ENCODE results near the gene LRRC47. TPM values are rescaled to one million over a fixed set of nuclear protein-coding genes. Genes with fewer than 3 reads are reported as not detected.

The LRRC47 gene
- total and polyA plus RNA-seq, 3 experiments from 2014 or later: 36.9 to 50.5 (median 42.6) TPM

DNA sequence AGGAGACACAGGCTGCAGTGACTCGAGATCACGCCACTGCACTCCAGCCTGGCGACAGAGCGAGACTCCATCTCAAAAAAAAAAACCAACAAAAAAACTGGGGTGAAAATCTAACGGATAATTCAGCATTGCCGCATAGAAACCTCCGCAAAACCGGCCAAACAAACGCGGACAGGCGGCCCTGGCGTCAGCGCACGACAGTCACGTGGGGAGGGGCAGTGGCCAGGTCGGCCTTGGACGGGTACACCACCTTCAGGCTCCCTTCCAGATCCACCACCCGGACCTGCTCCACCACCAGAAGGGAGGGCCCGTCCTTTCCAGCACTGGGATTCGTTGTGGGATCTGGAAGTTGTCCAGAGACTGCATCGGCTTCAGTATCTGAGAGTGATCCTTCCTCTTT is 15.4 kb downstream of the LRRC47 start:
- CTCF ChIA-PET: no interaction called here
- Histone ChIP-seq H3K9me3 (ENCODE audit: low read length) (no peaks in the 10 kb centered on the region), H3K27me3 (ENCODE audit: insufficient read depth, low read length, poor library complexity, severe bottlenecking) (no peaks in the 10 kb centered on the region), H3K27ac (ENCODE audit: low read depth, low read length) (no peak overlapping the region), H3K4me1 (ENCODE audit: insufficient read depth, low read length) (no peaks in the 10 kb centered on the region), H3K4me3 (ENCODE audit: low read length) (no peak overlapping the region), H3K36me3 (ENCODE audit: insufficient read depth, low read length) (peaks cover 32% of the 10 kb centered on the region)
- H3K9me3 Mint-ChIP-seq: no peaks in the 10 kb centered on the region
- no peak overlapping the region for H3K27ac Mint-ChIP-seq
- no peak overlapping the region for H3K4me3 Mint-ChIP-seq
- peaks cover 0 to 1% (median under 1%) of the 10 kb centered on the region in 3 donors for H3K4me1 Mint-ChIP-seq
- no peak for DNase-seq
- peaks cover 7 to 73% (median 13%) of the 10 kb centered on the region in 3 donors for H3K36me3 Mint-ChIP-seq
- H3K27me3 Mint-ChIP-seq: no peaks in the 10 kb centered on the region
- POLR2A ChIA-PET: no interaction called here

DNA sequence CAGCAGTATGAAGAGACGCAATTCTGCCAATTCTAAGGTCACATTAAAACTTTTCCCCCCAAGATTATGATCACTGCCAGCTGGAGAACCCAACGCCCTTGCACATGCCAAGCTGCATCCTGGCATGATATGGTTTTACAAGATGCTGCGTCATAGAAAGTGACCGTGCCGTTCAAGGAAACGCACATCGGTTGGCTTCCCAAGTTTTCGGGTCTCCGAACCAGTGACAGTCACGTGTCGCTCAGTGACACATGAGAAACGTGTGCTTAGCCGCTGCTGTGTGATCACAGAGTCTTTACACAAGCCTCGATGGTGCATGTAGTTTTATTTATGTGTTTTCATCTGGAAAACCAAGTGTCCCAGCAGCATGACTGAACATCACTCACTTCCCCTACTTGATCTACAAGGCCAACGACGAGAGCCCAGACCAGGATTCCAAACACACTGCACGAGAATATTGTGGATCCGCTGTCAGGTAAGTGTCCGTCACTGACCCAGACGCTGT is 16.3 kb downstream of the LRRC47 start:
- no peak for DNase-seq
- CTCF ChIA-PET: no interaction called here
- Histone ChIP-seq H3K4me3 (ENCODE audit: low read length) (no peak overlapping the region), H3K36me3 (ENCODE audit: insufficient read depth, low read length) (peaks cover 24% of the 10 kb centered on the region), H3K9me3 (ENCODE audit: low read length) (no peaks in the 10 kb centered on the region), H3K27me3 (ENCODE audit: insufficient read depth, low read length, poor library complexity, severe bottlenecking) (no peaks in the 10 kb centered on the region), H3K4me1 (ENCODE audit: insufficient read depth, low read length) (no peaks in the 10 kb centered on the region), H3K27ac (ENCODE audit: low read depth, low read length) (no peak overlapping the region)
- Mint-ChIP-seq H3K4me1 (peaks cover 0 to 8% (median 3%) of the 10 kb centered on the region in 3 donors), H3K27me3 (no peaks in the 10 kb centered on the region), H3K36me3 (peaks cover 7 to 63% (median 10%) of the 10 kb centered on the region in 3 donors), H3K27ac (peak overlapping the region in 1 of 8 donors; percentile 39), H3K9me3 (no peaks in the 10 kb centered on the region), H3K4me3 (no peak overlapping the region)
- POLR2A ChIA-PET: no interaction called here

DNA sequence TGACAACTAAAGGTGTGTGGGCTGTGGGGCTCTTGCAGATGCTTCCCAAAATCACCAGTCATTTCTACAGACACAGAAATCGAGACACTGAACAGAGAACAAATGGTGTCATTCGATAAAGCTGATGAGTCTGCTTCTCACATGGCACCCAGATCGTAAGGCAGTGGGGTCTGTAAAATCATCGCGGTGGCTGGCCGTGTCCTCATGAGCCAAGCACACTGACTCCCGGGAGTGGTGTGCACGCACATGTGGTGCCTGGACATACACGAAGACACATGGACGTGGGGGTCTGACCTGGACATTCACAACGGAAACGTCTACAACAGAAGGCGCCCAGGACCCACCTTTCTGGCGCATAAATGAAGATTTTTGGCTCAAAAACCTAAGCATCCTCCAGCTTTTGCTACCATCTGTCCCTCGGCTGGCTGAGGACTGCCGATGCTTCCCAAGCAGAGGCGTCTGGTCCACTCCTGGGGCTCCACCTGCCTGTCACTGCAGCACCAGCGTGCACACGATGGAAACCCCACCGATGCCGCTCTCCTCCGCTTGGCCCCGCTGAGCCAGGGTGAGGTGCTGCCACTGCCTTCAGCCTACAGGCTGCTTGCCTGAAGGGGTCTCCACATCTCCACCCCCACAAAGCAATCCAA is 16.9 kb downstream of the LRRC47 start:
- no peaks in the 10 kb centered on the region for H3K27me3 Mint-ChIP-seq
- ChIA-PET POLR2A (no interaction called here), CTCF (no interaction called here)
- Histone ChIP-seq H3K4me1 (ENCODE audit: insufficient read depth, low read length) (no peaks in the 10 kb centered on the region), H3K36me3 (ENCODE audit: insufficient read depth, low read length) (peaks cover 24% of the 10 kb centered on the region), H3K27ac (ENCODE audit: low read depth, low read length) (no peak overlapping the region), H3K4me3 (ENCODE audit: low read length) (no peak overlapping the region), H3K9me3 (ENCODE audit: low read length) (no peaks in the 10 kb centered on the region), H3K27me3 (ENCODE audit: insufficient read depth, low read length, poor library complexity, severe bottlenecking) (no peaks in the 10 kb centered on the region)
- H3K4me3 Mint-ChIP-seq: no peak overlapping the region
- H3K27ac Mint-ChIP-seq: no peak overlapping the region
- DNase-seq: no peak
- H3K9me3 Mint-ChIP-seq: no peaks in the 10 kb centered on the region
- H3K4me1 Mint-ChIP-seq: peaks cover 0 to 8% (median 3%) of the 10 kb centered on the region in 3 donors
- peaks cover 7 to 58% (median 10%) of the 10 kb centered on the region in 3 donors for H3K36me3 Mint-ChIP-seq

GRCh38 chr1:3778590-3779264 is 17.6 kb downstream of the LRRC47 start:
- Mint-ChIP-seq H3K4me1 (peaks cover 0 to 8% (median 3%) of the 10 kb centered on the region in 3 donors), H3K9me3 (no peaks in the 10 kb centered on the region), H3K27ac (no peak overlapping the region), H3K4me3 (no peak overlapping the region), H3K36me3 (peaks cover 7 to 51% (median 10%) of the 10 kb centered on the region in 3 donors), H3K27me3 (no peaks in the 10 kb centered on the region)
- Histone ChIP-seq H3K36me3 (ENCODE audit: insufficient read depth, low read length) (peaks cover 18% of the 10 kb centered on the region), H3K27ac (ENCODE audit: low read depth, low read length) (no peak overlapping the region), H3K4me3 (ENCODE audit: low read length) (no peak overlapping the region), H3K27me3 (ENCODE audit: insufficient read depth, low read length, poor library complexity, severe bottlenecking) (no peaks in the 10 kb centered on the region), H3K9me3 (ENCODE audit: low read length) (no peaks in the 10 kb centered on the region), H3K4me1 (ENCODE audit: insufficient read depth, low read length) (no peaks in the 10 kb centered on the region)
- ChIA-PET POLR2A (no interaction called here), CTCF (no interaction called here)
- no peak for DNase-seq

DNA sequence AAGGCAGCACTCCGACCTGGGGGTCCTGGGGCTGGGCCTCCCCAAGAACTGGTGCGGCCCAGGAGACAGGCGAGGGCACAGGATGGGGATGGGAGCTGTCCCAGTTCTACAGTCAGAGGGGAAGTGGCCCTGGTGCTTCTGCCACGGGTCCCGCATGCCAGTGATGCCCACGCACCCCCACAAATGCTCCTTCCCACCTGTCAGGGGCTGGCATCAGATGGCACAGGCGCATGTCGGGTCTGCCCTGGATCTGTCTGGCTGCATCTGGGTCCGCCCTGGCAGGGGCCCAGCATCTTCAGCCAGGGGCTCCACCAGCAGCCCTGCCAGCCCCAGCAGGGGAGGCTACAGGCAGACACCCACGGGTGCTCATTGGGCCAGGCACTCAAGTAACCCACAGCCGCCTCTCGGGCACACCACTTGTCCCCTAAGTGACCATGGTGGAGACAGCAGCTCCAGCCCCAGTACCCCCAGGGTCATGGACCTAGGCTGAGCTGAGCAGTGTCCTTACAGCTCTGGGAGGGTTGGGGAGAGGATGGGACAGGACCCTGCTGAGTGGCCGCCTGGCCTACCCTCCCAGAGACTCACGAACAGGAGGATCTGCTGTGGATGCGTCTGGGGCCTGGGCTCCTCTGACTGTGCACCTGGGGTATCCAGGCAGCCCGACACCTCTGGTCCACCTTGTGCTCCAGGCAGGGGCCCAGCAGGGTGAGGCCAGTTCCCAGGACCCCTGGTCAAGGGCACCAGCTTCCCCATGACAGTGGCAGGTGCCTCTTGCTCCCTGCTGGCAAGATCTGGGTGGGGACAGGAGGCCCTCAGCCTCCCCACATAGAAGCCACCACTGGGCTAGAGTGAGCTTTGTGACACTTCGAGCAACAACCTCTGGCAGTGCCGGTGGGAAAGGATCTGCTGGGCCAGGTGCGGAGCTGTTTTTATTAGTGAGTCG is 18.4 kb downstream of the LRRC47 start:
- Mint-ChIP-seq H3K27ac (no peak overlapping the region), H3K9me3 (no peaks in the 10 kb centered on the region), H3K4me3 (no peak overlapping the region), H3K4me1 (peaks cover 0 to 13% (median 5%) of the 10 kb centered on the region in 3 donors), H3K27me3 (no peaks in the 10 kb centered on the region), H3K36me3 (peaks cover 7 to 44% (median 10%) of the 10 kb centered on the region in 3 donors)
- POLR2A ChIA-PET: no interaction called here
- no peak overlapping the region for H3K4me3 ChIP-seq (ENCODE audit: low read length)
- H3K27me3 ChIP-seq (ENCODE audit: insufficient read depth, low read length, poor library complexity, severe bottlenecking): no peaks in the 10 kb centered on the region
- peaks cover 15% of the 10 kb centered on the region for H3K36me3 ChIP-seq (ENCODE audit: insufficient read depth, low read length)
- CTCF ChIA-PET: no interaction called here
- H3K4me1 ChIP-seq (ENCODE audit: insufficient read depth, low read length): no peaks in the 10 kb centered on the region
- H3K9me3 ChIP-seq (ENCODE audit: low read length): no peaks in the 10 kb centered on the region
- DNase-seq: peak in 1 of 5 donors; percentile 43
- H3K27ac ChIP-seq (ENCODE audit: low read depth, low read length): no peak overlapping the region

- Mint-ChIP-seq H3K4me1 (peaks cover 0 to 14% (median 5%) of the 10 kb centered on the region in 3 donors), H3K9me3 (no peaks in the 10 kb centered on the region), H3K36me3 (peaks cover 7 to 36% (median 10%) of the 10 kb centered on the region in 3 donors), H3K27ac (peak overlapping the region in 3 of 8 donors; percentile 36 to 92 (median 75)), H3K27me3 (no peaks in the 10 kb centered on the region), H3K4me3 (no peak overlapping the region)
- Histone ChIP-seq H3K27ac (ENCODE audit: low read depth, low read length) (peak overlapping the region; percentile 61), H3K36me3 (ENCODE audit: insufficient read depth, low read length) (peaks cover 8% of the 10 kb centered on the region), H3K4me1 (ENCODE audit: insufficient read depth, low read length) (no peaks in the 10 kb centered on the region), H3K4me3 (ENCODE audit: low read length) (no peak overlapping the region), H3K9me3 (ENCODE audit: low read length) (no peaks in the 10 kb centered on the region), H3K27me3 (ENCODE audit: insufficient read depth, low read length, poor library complexity, severe bottlenecking) (no peaks in the 10 kb centered on the region)
- ChIA-PET CTCF (no interaction called here), POLR2A (no interaction called here)
- DNase-seq: peak in 1 of 5 donors; percentile 30
Observed at GRCh38 chr1:3777078-3777547, 19.2 kb downstream of the LRRC47 start.

DNA sequence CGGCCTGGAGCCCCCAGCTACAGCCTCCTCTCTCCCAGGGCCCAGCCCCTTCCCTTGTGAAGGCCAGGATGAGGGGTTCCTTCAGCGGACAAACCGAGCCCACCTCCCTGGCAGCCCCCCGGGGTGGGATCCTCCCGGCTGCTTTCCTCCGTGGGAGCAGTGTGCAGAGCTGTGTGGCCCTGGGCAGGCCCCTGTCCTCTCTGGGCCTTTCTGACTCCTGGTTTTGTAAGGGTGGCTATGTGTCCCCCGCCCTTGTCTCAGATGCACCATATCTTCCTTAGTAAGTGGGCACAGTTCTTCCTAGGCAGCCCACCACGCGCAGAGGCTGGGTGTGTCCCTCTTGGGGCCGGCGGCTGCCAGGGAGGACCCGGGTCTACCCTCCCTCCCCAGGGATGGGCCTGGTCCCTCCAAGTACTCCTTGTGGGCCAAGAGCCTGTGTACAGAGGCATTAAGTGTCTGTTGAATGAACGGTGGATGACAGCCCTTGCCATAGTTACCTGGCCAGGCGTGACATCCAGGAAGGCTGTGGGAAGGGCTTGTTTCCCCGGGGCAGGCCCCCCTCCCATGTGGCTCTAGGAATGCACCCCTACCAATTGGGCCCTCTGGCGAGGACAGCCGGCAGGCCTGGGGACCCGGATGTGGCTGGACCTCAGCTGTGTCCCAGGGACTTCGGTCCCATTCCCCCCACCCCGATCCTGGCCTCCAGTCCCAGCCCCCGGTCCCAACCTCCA is 19.9 kb downstream of the LRRC47 start:
- Mint-ChIP-seq H3K9me3 (no peaks in the 10 kb centered on the region), H3K27ac (peak overlapping the region in 2 of 8 donors; percentile 33 to 36), H3K4me3 (peak overlapping the region in 2 of 7 donors; percentile 13 to 71), H3K4me1 (peaks cover 0 to 20% (median 7%) of the 10 kb centered on the region in 3 donors), H3K27me3 (no peaks in the 10 kb centered on the region), H3K36me3 (peaks cover 7 to 29% (median 8%) of the 10 kb centered on the region in 3 donors)
- CTCF ChIA-PET: interaction anchor here (0.6 to 2.0 kb wide), 10 partner anchors 8 to 323 kb away, joined by 3 to 8 read pairs (median 4); no protein-coding TSS in a partner anchor
- Histone ChIP-seq H3K36me3 (ENCODE audit: insufficient read depth, low read length) (peaks cover under 1% of the 10 kb centered on the region), H3K4me1 (ENCODE audit: insufficient read depth, low read length) (peaks cover 6% of the 10 kb centered on the region), H3K27me3 (ENCODE audit: insufficient read depth, low read length, poor library complexity, severe bottlenecking) (no peaks in the 10 kb centered on the region), H3K4me3 (ENCODE audit: low read length) (no peak overlapping the region), H3K27ac (ENCODE audit: low read depth, low read length) (peak overlapping the region; percentile 61), H3K9me3 (ENCODE audit: low read length) (no peaks in the 10 kb centered on the region)
- peak in 1 of 5 donors; percentile 39 for DNase-seq
- POLR2A ChIA-PET: no interaction called here
